GM12878 (cell line): Measurements from ENCODE around the gene FILIP1L. TPM values are rescaled to one million over a fixed set of nuclear protein-coding genes. Genes with fewer than 3 reads are reported as not detected.

ENCODE experiments used
- ATAC-seq: fragments of 200-7000 bp; cut with Tn5 transposase; 3 replicates; pipeline ENCODE4 v1.9.1; 2020; ENCODE audit warnings: mild to moderate bottlenecking, moderate library complexity
- BruUV-seq: library from RNA; stranded (reverse); fragments of 400-500 nt; replicated peaks from 2 replicates; lab custom pipeline; 2021; lab: Mats Ljungman, UMichigan
- CTCF ChIA-PET: fragments of 300-600 bp; sonication (Branson Sonifier 250); formaldehyde crosslinking; extraction: SDS; loops from one replicate; lab custom pipeline; 2021; ENCODE audit warnings: inconsistent platforms; lab: Yijun Ruan, JAX
- POLR2A ChIA-PET: fragments of 350-600 bp; formaldehyde crosslinking; extraction: SDS; loops from one replicate; lab custom pipeline; 2021; ENCODE audit warnings: inconsistent platforms; lab: Charles Lee
- RAD21 ChIA-PET: fragments of 300-600 bp; sonication (Branson Sonifier 250); formaldehyde crosslinking; loops from one replicate; lab custom pipeline; 2023; ENCODE audit warnings: antibody characterized with exemption; ENCODE audit not compliant: unreplicated experiment; lab: Charles Lee
- SMC1A ChIA-PET: fragments of 300-600 bp; sonication (Branson Sonifier 250); formaldehyde crosslinking; loops from one replicate; lab custom pipeline; 2023; ENCODE audit not compliant: unreplicated experiment, uncharacterized antibody; lab: Charles Lee
- DNase-seq: peaks from one replicate; pipeline ENCODE4 v3.0.0-alpha.2; 2011; ENCODE audit warnings: low read depth, low spot score
- FAIRE-seq: peaks from 3 replicates; lab custom pipeline; 2011; peaks lifted over from hg19 to GRCh38; lab: Jason Lieb, UNC
- H2AFZ ChIP-seq: 2 replicates; pipeline ENCODE4 v1.6.0; 2011; ENCODE audit warnings: low read depth, low read length, control low read depth; ENCODE audit not compliant: control insufficient read depth
- H3K27ac ChIP-seq: 2 replicates; pipeline ENCODE4 v1.5.1; 2011; ENCODE audit warnings: control low read depth; ENCODE audit not compliant: control insufficient read depth, insufficient read depth
- H3K27me3 ChIP-seq, 2 experiments: replicated peaks in 1 of 2; 2 replicates each; pipeline versions ENCODE4 v1.6.0 to v1.6.1; 2011; ENCODE audit warnings: low read length in 1 of 2; ENCODE audit not compliant: control insufficient read depth in 2 of 2, insufficient read depth in 2 of 2
- H3K36me3 ChIP-seq, 2 experiments: 2 replicates each; pipeline ENCODE4 v1.5.1; 2011; ENCODE audit warnings: low read length in 1 of 2; ENCODE audit not compliant: control insufficient read depth in 2 of 2, insufficient read depth in 2 of 2
- H3K4me1 ChIP-seq: 2 replicates; pipeline ENCODE4 v1.6.1; 2011; ENCODE audit warnings: mild to moderate bottlenecking, low read length, moderate library complexity, mixed read lengths; ENCODE audit not compliant: control insufficient read depth, insufficient read depth
- H3K4me2 ChIP-seq: 2 replicates; pipeline ENCODE4 v1.6.0; 2011; ENCODE audit warnings: control low read depth; ENCODE audit not compliant: control insufficient read depth, insufficient read depth
- H3K4me3 ChIP-seq: fragments of 200-600 bp; sonication (generic); 2 replicates; pipeline ENCODE4 v1.5.1; 2016
- H3K79me2 ChIP-seq: 2 replicates; pipeline ENCODE4 v1.6.0; 2011; ENCODE audit warnings: low read length; ENCODE audit not compliant: control insufficient read depth, insufficient read depth
- H3K9ac ChIP-seq: 2 replicates; pipeline ENCODE4 v1.8.0; 2011; ENCODE audit warnings: low read length, control low read depth, mixed read lengths; ENCODE audit not compliant: control insufficient read depth, insufficient read depth
- H3K9me3 ChIP-seq: replicated peaks from 3 replicates; pipeline ENCODE4 v1.5.1; 2011; ENCODE audit warnings: mild to moderate bottlenecking, low read length; ENCODE audit not compliant: control insufficient read depth, insufficient read depth
- H4K20me1 ChIP-seq: 2 replicates; pipeline ENCODE4 v1.6.0; 2011; ENCODE audit not compliant: control insufficient read depth, insufficient read depth
- ATF7 ChIP-seq: fragments of 450-650 bp; IDR thresholded peaks from 2 replicates; pipeline ENCODE4 v1.6.1; 2016; ENCODE audit warnings: low read depth, mild to moderate bottlenecking
- E2F4 ChIP-seq: IDR thresholded peaks from 2 replicates; pipeline ENCODE4 v1.6.1; 2012; ENCODE audit warnings: low read depth, low read length, improper control_type of control experiment
- GABPA ChIP-seq: IDR thresholded peaks from 2 replicates; pipeline ENCODE4 v1.6.1; 2014; ENCODE audit warnings: antibody characterized with exemption, low read depth, mild to moderate bottlenecking, inconsistent platforms
- GATAD2B ChIP-seq: fragments of 450-650 bp; conservative IDR thresholded peaks from 2 replicates; pipeline ENCODE4 v1.6.1; 2017; ENCODE audit warnings: low read depth, mild to moderate bottlenecking, moderate library complexity
- HDAC2 ChIP-seq: fragments of 200-600 bp; sonication (generic); IDR thresholded peaks from 2 replicates; pipeline ENCODE4 v1.6.1; 2017
- HDAC6 ChIP-seq: fragments of 200-600 bp; sonication (generic); IDR thresholded peaks from one replicate; pipeline ENCODE4 v1.8.0; 2017; ENCODE audit warnings: antibody characterized with exemption; ENCODE audit not compliant: unreplicated experiment
- IRF3 ChIP-seq: fragments of 450-650 bp; IDR thresholded peaks from 2 replicates; pipeline ENCODE4 v1.6.1; 2014; ENCODE audit warnings: mild to moderate bottlenecking
- KDM1A ChIP-seq: fragments of 200-600 bp; sonication (generic); IDR thresholded peaks from 2 replicates; pipeline ENCODE4 v1.6.1; 2016; ENCODE audit warnings: borderline replicate concordance
- NBN ChIP-seq: fragments of 450-650 bp; IDR thresholded peaks from 2 replicates; pipeline ENCODE4 v1.6.1; 2016
- RAD21 ChIP-seq: IDR thresholded peaks from 2 replicates; pipeline ENCODE4 v1.6.1; 2011; ENCODE audit warnings: mild to moderate bottlenecking, low read depth, low read length, moderate library complexity; ENCODE audit not compliant: insufficient read depth
- RCOR1 ChIP-seq: conservative IDR thresholded peaks from 2 replicates; pipeline ENCODE4 v1.6.1; 2012; ENCODE audit warnings: low read depth, low read length, improper control_type of control experiment
- RELB ChIP-seq: fragments of 450-650 bp; IDR thresholded peaks from 2 replicates; pipeline ENCODE4 v1.6.1; 2017; ENCODE audit warnings: low read depth, mild to moderate bottlenecking, moderate library complexity
- SMAD1 ChIP-seq: fragments of 450-650 bp; IDR thresholded peaks from 2 replicates; pipeline ENCODE4 v1.6.1; 2018; ENCODE audit warnings: mild to moderate bottlenecking, low read depth; ENCODE audit not compliant: partially characterized antibody
- SP1 ChIP-seq: IDR thresholded peaks from one replicate; pipeline ENCODE4 v1.6.1; 2011; ENCODE audit warnings: low read depth, low read length
- SUPT20H ChIP-seq: IDR thresholded peaks from 2 replicates; pipeline ENCODE4 v1.6.1; 2011; ENCODE audit warnings: low read depth, mild to moderate bottlenecking, low read length, moderate library complexity, borderline replicate concordance; ENCODE audit not compliant: control insufficient read depth
- TARDBP ChIP-seq: IDR thresholded peaks from 2 replicates; pipeline ENCODE4 v1.6.1; 2016; ENCODE audit warnings: borderline replicate concordance
- TBL1XR1 ChIP-seq: IDR thresholded peaks from 2 replicates; pipeline ENCODE4 v1.6.1; 2012; ENCODE audit warnings: low read depth, low read length, improper control_type of control experiment
- WRNIP1 ChIP-seq: IDR thresholded peaks from 2 replicates; pipeline ENCODE4 v1.6.1; 2011; ENCODE audit warnings: low read depth, low read length, improper control_type of control experiment, borderline replicate concordance
- ZNF217 ChIP-seq: fragments of 450-650 bp; IDR thresholded peaks from 2 replicates; pipeline ENCODE4 v1.6.1; 2017; ENCODE audit warnings: antibody characterized with exemption, mild to moderate bottlenecking
- WGBS: methylation state at CpG from one replicate; pipeline ENCODE4 v1.1.6; 2016; ENCODE audit warnings: low lambda C conversion rate; ENCODE audit not compliant: insufficient replicate concordance, insufficient coverage; ENCODE audit errors: missing lambda C conversion rate; 5-methylcytosine and 5-hydroxymethylcytosine counted together
- in situ Hi-C: fragments of 300-500 bp; cut with MboI; formaldehyde crosslinking; loops from 9 replicates; pipeline ENCODE4 v1.14.3; 2018; ENCODE audit warnings: mixed read lengths
- intact Hi-C: fragments of 100-400 bp; cut with micrococcal nuclease; formaldehyde crosslinking; loops from one replicate; pipeline ENCODE4 v1.14.2; 2022; ENCODE audit not compliant: unreplicated experiment
- polyA plus RNA-seq, 11 experiments: library from polyadenylated mRNA; depleted of rRNA in 4 of 11; unstranded in 6 of 11; stranded (reverse) in 5 of 11; fragments of >200 nt; fragmentation: Nextera tagmentation in 4 of 11; fragmentation: Illumina TruSeq in 1 of 11; extraction: Ambion mirVana in 4 of 11; extraction: Trizol in 1 of 11; gene quantifications; 1 replicate in 1 of 11; 2 replicates in 10 of 11; pipeline versions ENCODE4 v1.2.1 to v1.2.3, GENCODE V29; 2011 to 2016; ENCODE audit warnings: inconsistent platforms in 2 of 11, missing spikeins in 2 of 11, low read depth in 1 of 11
- total RNA-seq, 4 experiments: library from RNA; depleted of rRNA in 3 of 4; stranded (reverse); fragments of >200 nt in 3 of 4; fragmentation: Illumina TruSeq in 1 of 4; extraction: Trizol in 1 of 4; gene quantifications; 2 replicates each; pipeline versions ENCODE4 v1.2.1 to v1.2.3, GENCODE V29; 2013 to 2021

Gene FILIP1L
- total and polyA plus RNA-seq, 10 of the 15 experiments (the other 5 are each of a cell fraction or from before 2014, with no cell fraction given): 0.24 to 6.1 (median 3.5) TPM

GRCh38 chr3:99958222-99958912 is 155.9 kb downstream of the FILIP1L start (continued):
- TF ChIP-seq SUPT20H (no peak), IRF3 (no peak), ZNF217 (no peak), WRNIP1 (no peak), SP1 (no peak), RAD21 (no peak), NBN (no peak)
- TF ChIP-seq, all 136 proteins: peak for 0

DNA sequence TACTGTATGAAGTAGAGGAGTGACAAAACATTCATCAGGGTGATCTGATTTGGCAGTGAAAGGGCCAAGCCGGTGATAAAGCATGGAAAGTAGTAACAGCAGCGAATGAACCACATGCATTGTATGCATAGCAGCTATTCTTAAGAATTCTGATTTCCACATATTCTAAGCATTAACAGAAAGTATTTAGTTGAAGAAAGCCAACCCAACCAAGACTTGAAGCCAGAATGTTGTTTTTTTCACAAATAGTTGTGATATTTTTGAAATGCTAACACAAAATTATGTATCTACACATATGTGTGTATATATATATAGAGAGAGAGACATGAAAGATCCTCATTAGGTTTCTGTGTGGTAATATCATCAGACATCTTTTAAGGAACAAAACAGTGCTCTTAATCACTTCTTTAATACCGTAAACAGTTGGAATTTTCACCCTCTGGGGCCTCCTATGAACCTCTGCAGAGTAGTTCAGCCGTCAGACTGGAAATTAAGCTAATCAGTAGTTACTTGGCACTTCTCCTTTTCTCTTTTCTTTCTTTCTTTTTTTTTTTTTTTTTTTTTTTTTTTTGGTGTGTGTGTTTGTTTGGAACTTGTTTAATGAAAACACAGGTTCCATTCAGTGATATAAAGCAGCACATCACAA is 157.0 kb downstream of the FILIP1L start:
- Histone ChIP-seq H3K36me3 (no peaks in the 10 kb centered on the region), H3K9me3 (no peaks in the 10 kb centered on the region), H2AFZ (no peak overlapping the region), H3K27ac (no peak overlapping the region), H3K4me1 (no peaks in the 10 kb centered on the region), H3K4me2 (no peak overlapping the region), H4K20me1 (no peaks in the 10 kb centered on the region), H3K27me3 (no peaks in the 10 kb centered on the region), H3K9ac (no peak overlapping the region), H3K4me3 (no peak overlapping the region), H3K79me2 (no peaks in the 10 kb centered on the region)
- ChIA-PET SMC1A (interaction anchor here (0.6 to 1.4 kb wide), 3 partner anchors 12 to 83 kb away, joined by 3 to 6 read pairs (median 4); no protein-coding TSS in a partner anchor), CTCF (interaction anchor here (1.0 to 1.6 kb wide), 3 partner anchors 14 to 126 kb away, joined by 3 to 5 read pairs (median 4); no protein-coding TSS in a partner anchor), RAD21 (no interaction called here), POLR2A (interaction anchor here (0.6 to 1.3 kb wide), 3 partner anchors 10 to 19 kb away, joined by 3 read pairs; no protein-coding TSS in a partner anchor)
- ATAC-seq: no peak
- in situ Hi-C loops: no loop called here
- no TSS peak for BruUV-seq
- no peak for DNase-seq
- FAIRE-seq: no peak
- WGBS: over 99% methylated on average over 4 of the region's 4 CpGs
- intact Hi-C loops: no loop called here
- TF ChIP-seq GABPA (no peak), SP1 (no peak), SMAD1 (no peak), HDAC2 (no peak), KDM1A (no peak), TBL1XR1 (no peak), GATAD2B (no peak), TARDBP (no peak), ATF7 (no peak), RELB (no peak), HDAC6 (no peak), E2F4 (no peak), RCOR1 (no peak)
